ENCODE measurements around the gene RALGAPA2.

The RALGAPA2 gene

DNA sequence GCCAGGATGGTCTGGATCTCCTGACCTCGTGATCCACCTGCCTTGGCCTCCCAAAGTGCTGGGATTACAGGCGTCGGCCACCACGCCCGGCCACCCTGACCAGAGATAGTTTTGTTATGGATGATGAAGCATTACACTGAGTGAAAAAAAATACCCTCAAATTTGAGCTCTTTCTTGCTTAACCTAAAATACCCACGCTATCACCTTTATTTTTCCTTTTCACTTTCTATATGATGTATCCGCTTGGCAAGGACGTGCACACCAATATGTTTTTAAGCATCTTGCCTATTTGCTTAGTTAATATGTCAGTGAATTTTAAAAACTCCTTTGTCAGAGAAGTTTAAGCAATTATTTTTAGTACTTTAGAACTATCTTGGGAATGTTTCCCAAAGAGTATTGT is 194.2 kb downstream of the RALGAPA2 start:
- ChIA-PET POLR2A (no interaction called here), CTCF (interaction anchor here (1.2 kb wide), 1 partner anchor 12 kb away, joined by 3 read pairs; no protein-coding TSS in a partner anchor)
- H3K4me3 ChIP-seq (ENCODE audit: low read depth, low read length): no peak overlapping the region
- TF ChIP-seq, protein P1, sequence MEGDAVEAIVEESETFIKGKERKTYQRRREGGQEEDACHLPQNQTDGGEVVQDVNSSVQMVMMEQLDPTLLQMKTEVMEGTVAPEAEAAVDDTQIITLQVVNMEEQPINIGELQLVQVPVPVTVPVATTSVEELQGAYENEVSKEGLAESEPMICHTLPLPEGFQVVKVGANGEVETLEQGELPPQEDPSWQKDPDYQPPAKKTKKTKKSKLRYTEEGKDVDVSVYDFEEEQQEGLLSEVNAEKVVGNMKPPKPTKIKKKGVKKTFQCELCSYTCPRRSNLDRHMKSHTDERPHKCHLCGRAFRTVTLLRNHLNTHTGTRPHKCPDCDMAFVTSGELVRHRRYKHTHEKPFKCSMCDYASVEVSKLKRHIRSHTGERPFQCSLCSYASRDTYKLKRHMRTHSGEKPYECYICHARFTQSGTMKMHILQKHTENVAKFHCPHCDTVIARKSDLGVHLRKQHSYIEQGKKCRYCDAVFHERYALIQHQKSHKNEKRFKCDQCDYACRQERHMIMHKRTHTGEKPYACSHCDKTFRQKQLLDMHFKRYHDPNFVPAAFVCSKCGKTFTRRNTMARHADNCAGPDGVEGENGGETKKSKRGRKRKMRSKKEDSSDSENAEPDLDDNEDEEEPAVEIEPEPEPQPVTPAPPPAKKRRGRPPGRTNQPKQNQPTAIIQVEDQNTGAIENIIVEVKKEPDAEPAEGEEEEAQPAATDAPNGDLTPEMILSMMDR (IDR thresholded peaks at IDR 0.05; ENCODE audit: insufficient read depth, low read length, missing control alignments): no peak
- no peak for DNase-seq (ENCODE audit: low read depth, low spot score)

GRCh38 chr20:20517296-20517695 is 195.1 kb downstream of the RALGAPA2 start:
- CTCF ChIA-PET: interaction anchor here (1.2 kb wide), 1 partner anchor 11 kb away, joined by 3 read pairs; no protein-coding TSS in a partner anchor
- no peak for DNase-seq (ENCODE audit: low read depth, low spot score)
- POLR2A ChIA-PET: no interaction called here
- H3K4me3 ChIP-seq (ENCODE audit: low read depth, low read length): no peak overlapping the region
- TF ChIP-seq, protein P1 (IDR thresholded peaks at IDR 0.05; ENCODE audit: insufficient read depth, low read length, missing control alignments): no peak

DNA sequence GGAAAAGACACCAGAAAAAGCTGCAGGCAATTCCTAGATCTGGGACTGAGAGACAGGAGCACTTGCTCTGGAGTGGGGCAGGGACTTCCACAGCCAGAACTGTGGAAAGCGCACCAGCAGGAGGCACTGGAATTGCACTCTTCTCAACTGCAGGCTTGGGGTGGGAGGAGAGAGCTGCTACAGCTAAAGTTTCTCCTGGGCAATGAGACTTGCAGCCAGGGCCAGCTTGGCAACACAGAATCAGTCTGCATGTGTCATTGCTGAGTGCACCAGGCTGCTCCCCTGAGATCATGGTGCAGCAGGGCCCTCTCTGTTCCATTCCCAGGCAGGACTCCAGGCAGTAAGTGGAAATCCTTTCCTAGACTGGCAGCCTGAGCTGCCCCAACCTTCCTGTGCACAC is 198.7 kb downstream of the RALGAPA2 start:
- TF ChIP-seq, protein P1 (IDR thresholded peaks at IDR 0.05; ENCODE audit: insufficient read depth, low read length, missing control alignments): no peak
- POLR2A ChIA-PET: no interaction called here
- CTCF ChIA-PET: no interaction called here
- no peak overlapping the region for H3K4me3 ChIP-seq (ENCODE audit: low read depth, low read length)
- no peak for DNase-seq (ENCODE audit: low read depth, low spot score)

DNA sequence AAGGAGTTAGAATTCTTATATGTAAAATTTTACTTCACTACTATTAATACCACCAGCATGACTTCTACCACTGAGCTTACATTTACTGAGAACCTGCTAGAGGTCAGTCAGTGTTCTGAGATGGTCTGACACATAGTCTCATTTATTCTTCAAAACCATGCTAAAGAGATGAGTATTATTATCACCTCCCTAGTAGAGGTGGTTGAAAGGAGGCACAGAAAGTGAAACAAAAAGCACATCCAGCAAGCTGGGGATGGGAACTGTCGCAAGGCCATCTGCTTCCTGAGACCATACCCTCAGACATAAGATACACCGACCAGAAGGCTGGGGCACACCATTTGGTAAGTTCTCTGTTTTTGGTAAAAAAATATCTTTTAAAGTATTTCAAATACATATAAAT is 206.9 kb downstream of the RALGAPA2 start:
- POLR2A ChIA-PET: no interaction called here
- no peak for DNase-seq (ENCODE audit: low read depth, low spot score)
- H3K4me3 ChIP-seq (ENCODE audit: low read depth, low read length): no peak overlapping the region
- TF ChIP-seq, protein P1 (IDR thresholded peaks at IDR 0.05; ENCODE audit: insufficient read depth, low read length, missing control alignments): no peak
- CTCF ChIA-PET: interaction anchor here (1.2 kb wide), 1 partner anchor 12 kb away, joined by 3 read pairs; no protein-coding TSS in a partner anchor

DNA sequence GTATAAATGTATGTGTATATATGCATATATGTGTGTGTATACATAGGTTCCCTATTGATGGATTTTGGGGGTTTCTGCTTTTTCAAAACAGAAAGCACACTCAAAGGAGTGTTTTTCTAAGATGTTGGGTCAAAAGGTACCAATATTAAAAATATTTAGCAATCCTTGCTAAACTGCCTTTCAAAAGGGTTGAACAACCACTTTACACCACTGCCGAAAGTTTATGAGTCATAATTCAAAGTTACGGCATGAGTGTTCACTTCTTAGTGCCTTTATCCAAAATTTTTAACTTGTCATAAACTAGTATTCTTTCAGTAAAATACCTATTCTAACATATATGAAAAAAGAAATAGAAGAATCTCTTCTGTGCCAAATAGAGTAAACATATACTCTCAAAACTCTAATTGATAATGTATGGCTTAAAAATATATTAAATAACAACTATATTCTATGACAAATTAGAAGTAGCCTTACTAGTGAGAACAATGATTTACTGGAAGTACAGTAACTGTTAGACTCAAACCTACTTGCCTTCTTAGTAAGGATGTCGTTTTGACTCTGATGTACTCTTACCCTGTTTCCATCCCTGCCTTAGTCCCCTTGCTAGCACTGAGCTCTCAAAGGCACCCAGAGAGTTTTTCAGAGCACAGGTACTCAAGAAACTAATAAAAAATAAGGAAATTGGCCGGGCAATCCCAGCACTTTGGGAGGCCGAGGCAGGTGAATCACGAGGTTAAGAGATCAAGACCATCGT is 208.5 kb downstream of the RALGAPA2 start:
- ChIA-PET POLR2A (no interaction called here), CTCF (no interaction called here)

GRCh38 chr20:20501128-20501527 is 211.3 kb downstream of the RALGAPA2 start:
- ChIA-PET CTCF (no interaction called here), POLR2A (no interaction called here)
- H3K4me3 ChIP-seq (ENCODE audit: low read depth, low read length): no peak overlapping the region
- TF ChIP-seq, protein P1 (IDR thresholded peaks at IDR 0.05; ENCODE audit: insufficient read depth, low read length, missing control alignments): no peak
- no peak for DNase-seq (ENCODE audit: low read depth, low spot score)

More for the DNA sequence above, 208.5 kb downstream of the RALGAPA2 start:
- no peak for DNase-seq (ENCODE audit: low read depth, low spot score)
- TF ChIP-seq, protein P1 (IDR thresholded peaks at IDR 0.05; ENCODE audit: insufficient read depth, low read length, missing control alignments): no peak
- H3K4me3 ChIP-seq (ENCODE audit: low read depth, low read length): no peak overlapping the region

Data from AG04449 (cell line).